ENCODE results near the gene NECTIN4. TPM values are rescaled to one million over a fixed set of nuclear protein-coding genes. Genes with fewer than 3 reads are reported as not detected.
A peak's percentile ranks its signal among the peaks of the same experiment; 100 is the strongest.

Gene NECTIN4
- total and polyA plus RNA-seq, 2 of the 13 experiments (the other 11 are each of a cell fraction or from before 2014, with no cell fraction given), result 5.9 to 12.4 TPM

DNA sequence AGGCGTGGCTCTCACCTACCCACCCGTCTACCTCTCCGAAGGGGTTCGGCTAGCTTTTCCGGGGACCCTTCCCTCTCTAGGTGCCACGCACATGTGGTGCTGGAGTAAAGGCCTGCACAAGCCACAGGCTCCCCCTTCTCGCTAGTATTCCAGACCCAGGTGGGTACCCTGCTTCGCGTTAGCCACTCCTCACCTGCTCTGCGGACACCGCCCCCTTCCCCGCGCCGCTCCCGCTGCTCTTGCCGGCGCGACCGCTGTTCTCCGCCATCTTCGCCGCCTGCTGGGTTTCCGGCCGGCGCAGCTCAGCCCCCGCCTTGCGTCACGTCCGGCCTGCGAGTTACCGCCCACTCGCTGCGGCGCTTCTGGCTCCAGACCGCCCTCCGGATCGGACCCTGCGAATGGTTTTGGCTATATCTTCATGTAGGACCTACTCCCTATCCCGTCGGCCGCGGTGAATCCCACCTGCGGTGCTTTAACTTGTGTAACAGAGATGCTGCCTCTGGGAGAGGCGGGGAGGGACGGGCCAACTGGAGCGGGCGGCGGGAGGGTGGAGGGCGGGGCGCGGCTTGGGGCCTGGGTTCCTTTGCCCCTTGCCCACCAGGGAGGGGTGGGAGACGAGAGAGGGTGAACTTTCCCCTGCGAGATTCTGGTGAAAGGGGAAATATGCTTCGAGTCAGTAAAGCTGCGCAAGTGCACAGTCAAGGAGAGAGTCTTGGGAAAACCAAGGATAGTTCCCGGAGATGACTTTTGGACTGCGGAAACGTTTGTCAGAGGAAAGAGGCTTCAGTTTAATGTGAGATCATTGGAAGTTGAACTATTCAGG lies 28.6 kb upstream of the NECTIN4 start, which contains the start of the genes NIT1 and PFDN2 (continued):
- TF ChIP-seq, protein P1, sequence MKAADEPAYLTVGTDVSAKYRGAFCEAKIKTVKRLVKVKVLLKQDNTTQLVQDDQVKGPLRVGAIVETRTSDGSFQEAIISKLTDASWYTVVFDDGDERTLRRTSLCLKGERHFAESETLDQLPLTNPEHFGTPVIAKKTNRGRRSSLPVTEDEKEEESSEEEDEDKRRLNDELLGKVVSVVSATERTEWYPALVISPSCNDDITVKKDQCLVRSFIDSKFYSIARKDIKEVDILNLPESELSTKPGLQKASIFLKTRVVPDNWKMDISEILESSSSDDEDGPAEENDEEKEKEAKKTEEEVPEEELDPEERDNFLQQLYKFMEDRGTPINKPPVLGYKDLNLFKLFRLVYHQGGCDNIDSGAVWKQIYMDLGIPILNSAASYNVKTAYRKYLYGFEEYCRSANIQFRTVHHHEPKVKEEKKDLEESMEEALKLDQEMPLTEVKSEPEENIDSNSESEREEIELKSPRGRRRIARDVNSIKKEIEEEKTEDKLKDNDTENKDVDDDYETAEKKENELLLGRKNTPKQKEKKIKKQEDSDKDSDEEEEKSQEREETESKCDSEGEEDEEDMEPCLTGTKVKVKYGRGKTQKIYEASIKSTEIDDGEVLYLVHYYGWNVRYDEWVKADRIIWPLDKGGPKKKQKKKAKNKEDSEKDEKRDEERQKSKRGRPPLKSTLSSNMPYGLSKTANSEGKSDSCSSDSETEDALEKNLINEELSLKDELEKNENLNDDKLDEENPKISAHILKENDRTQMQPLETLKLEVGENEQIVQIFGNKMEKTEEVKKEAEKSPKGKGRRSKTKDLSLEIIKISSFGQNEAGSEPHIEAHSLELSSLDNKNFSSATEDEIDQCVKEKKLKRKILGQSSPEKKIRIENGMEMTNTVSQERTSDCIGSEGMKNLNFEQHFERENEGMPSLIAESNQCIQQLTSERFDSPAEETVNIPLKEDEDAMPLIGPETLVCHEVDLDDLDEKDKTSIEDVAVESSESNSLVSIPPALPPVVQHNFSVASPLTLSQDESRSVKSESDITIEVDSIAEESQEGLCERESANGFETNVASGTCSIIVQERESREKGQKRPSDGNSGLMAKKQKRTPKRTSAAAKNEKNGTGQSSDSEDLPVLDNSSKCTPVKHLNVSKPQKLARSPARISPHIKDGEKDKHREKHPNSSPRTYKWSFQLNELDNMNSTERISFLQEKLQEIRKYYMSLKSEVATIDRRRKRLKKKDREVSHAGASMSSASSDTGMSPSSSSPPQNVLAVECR (CRISPR knock-in tag; IDR thresholded peaks at IDR 0.05; ENCODE audit: borderline replicate concordance), result peak; percentile 97
- TF ChIP-seq ZNF143 (CRISPR knock-in tag; IDR thresholded peaks at IDR 0.05), result peak; percentile 56; the same call in 1 of the 2 replicates
- TF ChIP-seq KMT2A (CRISPR knock-in tag; IDR thresholded peaks at IDR 0.05), result peak; percentile 77
- TF ChIP-seq SAFB2 (CRISPR knock-in tag; IDR thresholded peaks at IDR 0.05; ENCODE audit: borderline replicate concordance, low read depth), result peak; percentile 29; the same call in 1 of the 2 replicates
- TF ChIP-seq TBX2 (CRISPR knock-in tag; IDR thresholded peaks at IDR 0.05; ENCODE audit: borderline replicate concordance), result peak; percentile 66; the same call in 1 of the 2 replicates
- TF ChIP-seq ZNF549 (CRISPR knock-in tag; IDR thresholded peaks at IDR 0.05), result no peak
- peak; percentile 87 for TF ChIP-seq ATF1 (CRISPR knock-in tag; IDR thresholded peaks at IDR 0.05)
- TF ChIP-seq SRSF1 (optimal IDR thresholded peaks at IDR 0.05; ENCODE audit: low read depth, low read length), result peak; percentile 80
- peak; percentile 89; the same call in 1 of the 2 replicates for TF ChIP-seq FOXC1 (CRISPR knock-in tag; IDR thresholded peaks at IDR 0.05; ENCODE audit: borderline replicate concordance)
- peak; percentile 84 for TF ChIP-seq PHF20 (CRISPR knock-in tag; IDR thresholded peaks at IDR 0.05)
- TF ChIP-seq FOSL2 (CRISPR knock-in tag; IDR thresholded peaks at IDR 0.05), result peak; percentile 26; the same call in 1 of the 2 replicates
- TF ChIP-seq, protein P2, sequence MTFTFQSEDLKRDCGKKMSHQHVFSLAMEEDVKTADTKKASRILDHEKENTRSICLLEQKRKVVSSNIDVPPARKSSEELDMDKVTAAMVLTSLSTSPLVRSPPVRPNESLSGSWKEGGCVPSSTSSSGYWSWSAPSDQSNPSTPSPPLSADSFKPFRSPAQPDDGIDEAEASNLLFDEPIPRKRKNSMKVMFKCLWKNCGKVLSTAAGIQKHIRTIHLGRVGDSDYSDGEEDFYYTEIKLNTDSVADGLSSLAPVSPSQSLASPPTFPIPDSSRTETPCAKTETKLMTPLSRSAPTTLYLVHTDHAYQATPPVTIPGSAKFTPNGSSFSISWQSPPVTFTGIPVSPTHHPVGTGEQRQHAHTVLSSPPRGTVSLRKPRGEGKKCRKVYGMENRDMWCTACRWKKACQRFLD (CRISPR knock-in tag; IDR thresholded peaks at IDR 0.05; ENCODE audit: borderline replicate concordance), result 0 out of 2 replicates have a peak, but pooled peaks have one; percentile 45
- TF ChIP-seq ZNF232 (CRISPR knock-in tag; IDR thresholded peaks at IDR 0.05; ENCODE audit: borderline replicate concordance), result 0 out of 2 replicates have a peak, but pooled peaks have one; percentile 69
- TF ChIP-seq, protein P3, sequence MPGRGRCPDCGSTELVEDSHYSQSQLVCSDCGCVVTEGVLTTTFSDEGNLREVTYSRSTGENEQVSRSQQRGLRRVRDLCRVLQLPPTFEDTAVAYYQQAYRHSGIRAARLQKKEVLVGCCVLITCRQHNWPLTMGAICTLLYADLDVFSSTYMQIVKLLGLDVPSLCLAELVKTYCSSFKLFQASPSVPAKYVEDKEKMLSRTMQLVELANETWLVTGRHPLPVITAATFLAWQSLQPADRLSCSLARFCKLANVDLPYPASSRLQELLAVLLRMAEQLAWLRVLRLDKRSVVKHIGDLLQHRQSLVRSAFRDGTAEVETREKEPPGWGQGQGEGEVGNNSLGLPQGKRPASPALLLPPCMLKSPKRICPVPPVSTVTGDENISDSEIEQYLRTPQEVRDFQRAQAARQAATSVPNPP (CRISPR knock-in tag; IDR thresholded peaks at IDR 0.05), result no peak
- peak; percentile 45; the same call in 1 of the 2 replicates for TF ChIP-seq GLI4 (CRISPR knock-in tag; IDR thresholded peaks at IDR 0.05; ENCODE audit: borderline replicate concordance)
- peak; percentile 71; the same call in 1 of the 2 replicates for TF ChIP-seq ZNF792 (CRISPR knock-in tag; IDR thresholded peaks at IDR 0.05)
- TF ChIP-seq ZNF138 (CRISPR knock-in tag; IDR thresholded peaks at IDR 0.05; ENCODE audit: low read depth), result 0 out of 2 replicates have a peak, but pooled peaks have one; percentile 53
- TF ChIP-seq KLF6 (CRISPR knock-in tag; IDR thresholded peaks at IDR 0.05), result 0 out of 2 replicates have a peak, but pooled peaks have one; percentile 57
- TF ChIP-seq HDAC1 (CRISPR knock-in tag; IDR thresholded peaks at IDR 0.05), result peak; percentile 88
- TF ChIP-seq ETV5 (CRISPR knock-in tag; IDR thresholded peaks at IDR 0.05; ENCODE audit: borderline replicate concordance), result peak; percentile 86
- peak; percentile 43; the same call in 1 of the 2 replicates for TF ChIP-seq ZC3H13 (CRISPR knock-in tag; IDR thresholded peaks at IDR 0.05)
- TF ChIP-seq TEAD3 (CRISPR knock-in tag; optimal IDR thresholded peaks at IDR 0.05; ENCODE audit: borderline replicate concordance), result peak; percentile 53
- no peak for TF ChIP-seq ONECUT2 (CRISPR knock-in tag; IDR thresholded peaks at IDR 0.05)
- peak; percentile 87; the same call in 1 of the 2 replicates for TF ChIP-seq MYC (CRISPR knock-in tag; IDR thresholded peaks at IDR 0.05; ENCODE audit: borderline replicate concordance)

All from HepG2 (cell line).